SK-N-SH (cell line): ENCODE data around the gene FAM43B. TPM values are rescaled to one million over a fixed set of nuclear protein-coding genes. Genes with fewer than 3 reads are reported as not detected.

ENCODE experiments used
- CTCF ChIA-PET: fragments of 300-600, 350-600 bp; formaldehyde crosslinking; extraction: SDS; loops from one replicate; lab custom pipeline; 2021; lab: Yijun Ruan, JAX
- POLR2A ChIA-PET: fragments of 350-600 bp; sonication (Branson Sonifier 250); formaldehyde crosslinking; extraction: SDS; loops from one replicate; lab custom pipeline; 2020; ENCODE audit warnings: antibody characterized with exemption, inconsistent platforms; lab: Yijun Ruan, JAX
- DNase-seq: peaks from one replicate; pipeline ENCODE4 v3.0.0; 2012
- H2AFZ ChIP-seq: fragments of 200-600 bp; sonication (generic); 2 replicates; pipeline ENCODE4 v1.8.1; 2016; ENCODE audit warnings: antibody characterized with exemption, mild to moderate bottlenecking, low read depth
- H3F3A ChIP-seq: fragments of 200-600 bp; sonication (generic); replicated peaks from 2 replicates; pipeline ENCODE3; 2016; ENCODE audit warnings: antibody characterized with exemption, mild to moderate bottlenecking; ENCODE audit not compliant: insufficient read depth
- H3K27ac ChIP-seq, 2 experiments: fragments of 200-500 bp in 1 of 2; fragments of 200-600 bp in 1 of 2; sonication (Bioruptor generic) in 1 of 2; sonication (generic), shearing (Covaris generic) in 1 of 2; 2 replicates each; pipeline versions ENCODE4 v1.5.1 to v1.6.1; 2014 to 2016; ENCODE audit warnings: low read depth in 2 of 2, inconsistent platforms in 1 of 2, low read length in 1 of 2, mild to moderate bottlenecking in 1 of 2, mixed read lengths in 1 of 2
- H3K27me3 ChIP-seq: fragments of 200-600 bp; sonication (generic), shearing (Covaris generic); 2 replicates; pipeline ENCODE4 v1.6.1; 2016; ENCODE audit warnings: mixed run types; ENCODE audit not compliant: insufficient read depth
- H3K36me3 ChIP-seq, 2 experiments: fragments of 200-500 bp in 1 of 2; fragments of 200-600 bp in 1 of 2; sonication (Bioruptor generic) in 1 of 2; sonication (generic) in 1 of 2; replicated peaks in 1 of 2; 2 replicates each; pipeline versions ENCODE3 to v1.5.1; 2014 to 2016; ENCODE audit warnings: low read length in 1 of 2, mild to moderate bottlenecking in 1 of 2; ENCODE audit not compliant: insufficient read depth in 2 of 2, control insufficient read depth in 1 of 2
- H3K4me1 ChIP-seq, 2 experiments: fragments of 200-500 bp in 1 of 2; fragments of 200-600 bp in 1 of 2; sonication (Bioruptor generic) in 1 of 2; sonication (generic), shearing (Covaris generic) in 1 of 2; 2 replicates each; pipeline versions ENCODE4 v1.5.1 to v1.6.1; 2014 to 2016; ENCODE audit warnings: low read depth in 1 of 2, low read length in 1 of 2, mixed run types in 1 of 2; ENCODE audit not compliant: insufficient read depth in 2 of 2, control insufficient read depth in 1 of 2
- H3K4me2 ChIP-seq: fragments of 200-600 bp; sonication (generic), shearing (Covaris generic); 2 replicates; pipeline ENCODE4 v1.6.1; 2017; ENCODE audit warnings: mixed run types
- H3K4me3 ChIP-seq, 2 experiments: fragments of 200-500 bp in 1 of 2; fragments of 200-600 bp in 1 of 2; sonication (Bioruptor generic) in 1 of 2; sonication (generic), shearing (Covaris generic) in 1 of 2; 2 replicates each; pipeline versions ENCODE4 v1.5.1 to v1.8.1; 2014 to 2016; ENCODE audit warnings: low read depth in 2 of 2, inconsistent platforms in 1 of 2, low read length in 1 of 2, mild to moderate bottlenecking in 1 of 2, mixed read lengths in 1 of 2, moderate library complexity in 1 of 2
- H3K79me2 ChIP-seq: fragments of 200-600 bp; sonication (generic); 2 replicates; pipeline ENCODE4 v1.8.1; 2017; ENCODE audit warnings: mild to moderate bottlenecking; ENCODE audit not compliant: insufficient read depth
- H3K9ac ChIP-seq: fragments of 200-600 bp; sonication (generic); 2 replicates; pipeline ENCODE4 v1.6.1; 2017; ENCODE audit warnings: mixed run types
- H3K9me2 ChIP-seq: fragments of 200-600 bp; sonication (generic); 2 replicates; pipeline ENCODE4 v1.6.1; 2017; ENCODE audit warnings: mixed run types
- H3K9me3 ChIP-seq: fragments of 200-600 bp; sonication (generic); 2 replicates; pipeline ENCODE4 v1.6.1; 2017; ENCODE audit warnings: mixed run types, mild to moderate bottlenecking, moderate library complexity
- H4K20me1 ChIP-seq: fragments of 200-600 bp; sonication (generic); 2 replicates; pipeline ENCODE4 v1.6.1; 2017; ENCODE audit warnings: mild to moderate bottlenecking, mixed run types; ENCODE audit not compliant: insufficient read depth
- CHD2 ChIP-seq: fragments of 150-350 bp; IDR thresholded peaks from 2 replicates; pipeline ENCODE4 v1.6.1; 2018; ENCODE audit warnings: low read length; ENCODE audit not compliant: partially characterized antibody
- ELF1 ChIP-seq: IDR thresholded peaks from 2 replicates; pipeline ENCODE4 v1.4.0; 2012
- EP300 ChIP-seq, 2 experiments: IDR thresholded peaks; 2 replicates each; pipeline versions ENCODE4 v1.4.0 to v1.6.1; 2012; ENCODE audit warnings: borderline replicate concordance in 1 of 2, low read depth in 1 of 2, low read length in 1 of 2
- FOSL2 ChIP-seq: IDR thresholded peaks from 2 replicates; pipeline ENCODE4 v1.4.0; 2012; ENCODE audit warnings: low read depth, mild to moderate bottlenecking, moderate library complexity, borderline replicate concordance
- FOXJ3 ChIP-seq: sonication (generic); formaldehyde crosslinking; IDR thresholded peaks from 2 replicates; pipeline ENCODE4 v1.5.1; 2020; ENCODE audit warnings: mild to moderate bottlenecking, missing genetic modification reagents
- GABPA ChIP-seq: IDR thresholded peaks from 2 replicates; pipeline ENCODE4 v1.4.0; 2012; ENCODE audit warnings: low read depth, mild to moderate bottlenecking
- GATA2 ChIP-seq: sonication (generic); formaldehyde crosslinking; IDR thresholded peaks from 2 replicates; pipeline ENCODE4 v1.5.0; 2020; ENCODE audit warnings: mild to moderate bottlenecking, missing genetic modification reagents
- IRF3 ChIP-seq: fragments of 150-350 bp; IDR thresholded peaks from 2 replicates; pipeline ENCODE4 v1.6.1; 2016; ENCODE audit warnings: mild to moderate bottlenecking, low read depth, low read length
- JUND ChIP-seq: IDR thresholded peaks from 2 replicates; pipeline ENCODE4 v1.4.0; 2012
- MAX ChIP-seq: IDR thresholded peaks from 2 replicates; pipeline ENCODE4 v1.4.0; 2012; ENCODE audit warnings: low read depth
- MXI1 ChIP-seq: IDR thresholded peaks from 2 replicates; pipeline ENCODE4 v1.6.1; 2012; ENCODE audit warnings: mild to moderate bottlenecking, low read depth, low read length, improper control_type of control experiment
- NRF1 ChIP-seq: IDR thresholded peaks from 2 replicates; pipeline ENCODE4 v1.6.1; 2012; ENCODE audit warnings: low read depth, mild to moderate bottlenecking, low read length
- POLR2AphosphoS5 ChIP-seq: IDR thresholded peaks from 2 replicates; pipeline ENCODE4 v1.6.1; 2012; ENCODE audit warnings: low read depth, low read length
- RCOR1 ChIP-seq: fragments of 150-350 bp; IDR thresholded peaks from 2 replicates; pipeline ENCODE4 v1.6.1; 2017; ENCODE audit warnings: antibody characterized with exemption, low read length
- REST ChIP-seq: IDR thresholded peaks from 2 replicates; pipeline ENCODE4 v1.6.1; 2012; ENCODE audit warnings: mild to moderate bottlenecking, low read depth, low read length, moderate library complexity
- RFX5 ChIP-seq: IDR thresholded peaks from 2 replicates; pipeline ENCODE4 v1.6.1; 2012; ENCODE audit warnings: mild to moderate bottlenecking, improper control_type of control experiment, low read length
- SIN3A ChIP-seq: IDR thresholded peaks from 2 replicates; pipeline ENCODE4 v1.6.1; 2012; ENCODE audit warnings: low read depth, mild to moderate bottlenecking, low read length, moderate library complexity, borderline replicate concordance
- SMC3 ChIP-seq: IDR thresholded peaks from 2 replicates; pipeline ENCODE4 v1.6.1; 2012; ENCODE audit warnings: low read depth, low read length, improper control_type of control experiment
- TAF1 ChIP-seq: IDR thresholded peaks from 2 replicates; pipeline ENCODE4 v1.6.1; 2012; ENCODE audit warnings: low read depth, mild to moderate bottlenecking, low read length, moderate library complexity, borderline replicate concordance
- TCF12 ChIP-seq: IDR thresholded peaks from 2 replicates; pipeline ENCODE4 v1.4.0; 2012
- WGBS: methylation state at CpG from one replicate; pipeline ENCODE4 v1.1.6; 2017; ENCODE audit warnings: low lambda C conversion rate; 5-methylcytosine and 5-hydroxymethylcytosine counted together
- polyA plus RNA-seq, 3 experiments: library from polyadenylated mRNA; depleted of rRNA; stranded (reverse); fragments of >200 nt; gene quantifications; 2 replicates each; pipeline ENCODE4 v1.2.3, GENCODE V29; 2012
- TF ChIP-seq, protein P1 (sequence below): IDR thresholded peaks from 2 replicates; pipeline ENCODE4; 2012

The FAM43B gene
- polyA plus RNA-seq, 1 of the 3 experiments (the other 2 are of a cell fraction), result not detected

DNA sequence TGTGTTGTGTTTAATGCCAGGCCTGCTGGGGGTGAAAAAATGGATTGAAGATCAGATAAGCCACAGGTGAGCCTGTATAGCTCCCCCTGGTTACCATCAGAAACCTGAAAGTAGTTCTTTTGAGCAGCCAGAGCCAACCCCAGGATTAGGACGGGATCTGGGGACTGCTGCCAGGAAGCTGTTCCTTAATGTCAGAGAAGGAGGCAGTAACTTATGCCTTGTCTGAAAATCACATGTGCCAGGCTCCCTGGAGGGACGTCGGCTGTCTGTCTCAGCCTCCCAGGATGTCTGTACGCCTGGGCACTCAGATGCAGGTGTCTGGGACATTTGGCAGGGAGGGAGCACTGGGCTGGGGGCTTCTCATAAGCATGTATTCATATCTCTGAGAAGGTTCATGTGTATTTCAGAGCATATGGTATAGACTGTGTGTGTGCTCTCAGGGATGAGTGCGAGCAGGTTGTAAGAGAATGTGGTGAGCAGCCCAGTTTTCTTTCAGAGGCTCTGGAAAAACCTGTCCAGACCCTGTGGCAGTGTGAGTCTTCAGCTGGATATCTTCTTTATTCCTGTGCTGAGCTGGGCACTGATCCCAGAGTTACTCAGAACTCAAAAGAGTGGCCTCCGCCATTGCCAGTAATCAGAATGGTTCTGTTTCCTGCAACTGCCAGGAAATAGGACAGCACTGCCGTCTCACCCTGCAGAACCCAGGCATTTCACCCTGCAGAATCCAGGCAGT lies 2.8 kb downstream of the FAM43B start:
- H3K9me3 ChIP-seq, result no peaks in the 10 kb centered on the region
- H2AFZ ChIP-seq, result no peak overlapping the region
- TF ChIP-seq POLR2AphosphoS5 (no peak), GATA2 (CRISPR knock-in tag) (no peak), MAX (no peak), IRF3 (no peak), GABPA (no peak), MXI1 (no peak), RFX5 (no peak), JUND (no peak), SMC3 (no peak), NRF1 (no peak)
- H3K27me3 ChIP-seq, result peaks cover 47% of the 10 kb centered on the region
- no peak for DNase-seq
- no peak overlapping the region for H3K4me3 ChIP-seq
- H3K4me1 ChIP-seq, result peaks cover 0 to 17% of the 10 kb centered on the region in 2 experiments; a peak in 1 of 4 replicates
- no peaks in the 10 kb centered on the region for H3K9me2 ChIP-seq
- ChIA-PET CTCF (no interaction called here), POLR2A (no interaction called here)
- 66% methylated on average over 2 of the region's 7 CpGs for WGBS
- H4K20me1 ChIP-seq, result no peaks in the 10 kb centered on the region
- H3F3A ChIP-seq, result no peaks in the 10 kb centered on the region
- H3K9ac ChIP-seq, result no peak overlapping the region
- no peak overlapping the region for H3K27ac ChIP-seq
- H3K4me2 ChIP-seq, result no peak overlapping the region
- no peaks in the 10 kb centered on the region for H3K36me3 ChIP-seq
- no peaks in the 10 kb centered on the region for H3K79me2 ChIP-seq

GRCh38 chr1:20555758-20556120 lies 3.4 kb downstream of the FAM43B start:
- Histone ChIP-seq H3K4me3 (no peak overlapping the region), H3K9me2 (no peaks in the 10 kb centered on the region), H4K20me1 (no peaks in the 10 kb centered on the region), H3K9me3 (no peaks in the 10 kb centered on the region), H3K9ac (no peak overlapping the region), H3K36me3 (no peaks in the 10 kb centered on the region), H3F3A (no peaks in the 10 kb centered on the region), H3K27me3 (peaks cover 49% of the 10 kb centered on the region), H3K27ac (no peak overlapping the region), H3K79me2 (no peaks in the 10 kb centered on the region), H3K4me1 (peaks cover 0 to 17% of the 10 kb centered on the region in 2 experiments; a peak in 1 of 4 replicates), H2AFZ (no peak overlapping the region), H3K4me2 (no peak overlapping the region)
- ChIA-PET CTCF (no interaction called here), POLR2A (no interaction called here)
- TF ChIP-seq, protein P1, sequence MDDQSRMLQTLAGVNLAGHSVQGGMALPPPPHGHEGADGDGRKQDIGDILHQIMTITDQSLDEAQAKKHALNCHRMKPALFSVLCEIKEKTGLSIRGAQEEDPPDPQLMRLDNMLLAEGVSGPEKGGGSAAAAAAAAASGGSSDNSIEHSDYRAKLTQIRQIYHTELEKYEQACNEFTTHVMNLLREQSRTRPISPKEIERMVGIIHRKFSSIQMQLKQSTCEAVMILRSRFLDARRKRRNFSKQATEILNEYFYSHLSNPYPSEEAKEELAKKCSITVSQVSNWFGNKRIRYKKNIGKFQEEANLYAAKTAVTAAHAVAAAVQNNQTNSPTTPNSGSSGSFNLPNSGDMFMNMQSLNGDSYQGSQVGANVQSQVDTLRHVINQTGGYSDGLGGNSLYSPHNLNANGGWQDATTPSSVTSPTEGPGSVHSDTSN, result no peak
- TF ChIP-seq EP300 (IDR thresholded peaks at IDR 0.05; ENCODE audit: borderline replicate concordance in 1 of 2, low read depth in 1 of 2, low read length in 1 of 2), result no peak
- no peak for TF ChIP-seq TAF1
- no peak for TF ChIP-seq ELF1
- TF ChIP-seq SIN3A, result no peak
- no peak for TF ChIP-seq TCF12
- TF ChIP-seq CHD2, result no peak
- no peak for TF ChIP-seq FOSL2
- no peak for TF ChIP-seq RCOR1
- TF ChIP-seq FOXJ3, result no peak
- TF ChIP-seq JUND, result no peak
- TF ChIP-seq REST, result no peak
- WGBS, result 63% methylated on average over 4 of the region's 4 CpGs
- no peak for DNase-seq
